Upper lobe of left lung (tissue), 6 donors: Measurements from ENCODE around the gene TCHH. TPM values are rescaled to one million over a fixed set of nuclear protein-coding genes. Genes with fewer than 3 reads are reported as not detected.

Experiments used
- ATAC-seq, 2 donors: fragments of 200-7000 bp; cut with Tn5 transposase; one replicate each; pipeline ENCODE4 v1.9.1; 2022; ENCODE audit warnings: mild to moderate bottlenecking in 2 of 2, moderate library complexity in 2 of 2; ENCODE audit not compliant: low FRiP score in 2 of 2
- DNase-seq, 2 donors: peaks; one replicate each; pipeline ENCODE4 v3.0.0-alpha.2; 2019 to 2020
- H3K27ac ChIP-seq, 4 donors: fragments of 200-600 bp; sonication (generic); one replicate each; pipeline ENCODE4 v1.5.1; 2016 to 2019
- H3K27me3 ChIP-seq, 4 donors: fragments of 200-600 bp; sonication (generic); one replicate each; pipeline ENCODE4 v1.5.1; 2017 to 2019
- H3K36me3 ChIP-seq, 4 donors: fragments of 200-600 bp; sonication (generic); one replicate each; pipeline ENCODE4 v1.5.1; 2016 to 2019
- H3K4me1 ChIP-seq, 4 donors: fragments of 200-600 bp; sonication (generic); one replicate each; pipeline ENCODE4 v1.5.1; 2018 to 2019
- H3K4me3 ChIP-seq, 4 donors: fragments of 200-600 bp; sonication (generic); one replicate each; pipeline ENCODE4 v1.5.1; 2017 to 2019; ENCODE audit warnings: mild to moderate bottlenecking in 2 of 4, moderate library complexity in 1 of 4
- H3K9me3 ChIP-seq, 4 donors: fragments of 200-600 bp; sonication (generic); one replicate each; pipeline ENCODE4 v1.5.1; 2018 to 2019
- EP300 ChIP-seq, 4 donors: sonication (generic); formaldehyde crosslinking; IDR thresholded peaks; one replicate each; pipeline ENCODE4 v1.5.1; 2017; ENCODE audit warnings: antibody characterized with exemption in 4 of 4, control low read depth in 2 of 4
- POLR2A ChIP-seq, 4 donors: fragments of 450-650 bp; IDR thresholded peaks; one replicate each; pipeline ENCODE4 v1.5.1; 2016 to 2017; ENCODE audit warnings: antibody characterized with exemption in 4 of 4, mild to moderate bottlenecking in 2 of 4
- POLR2AphosphoS5 ChIP-seq, 2 donors: sonication (generic); formaldehyde crosslinking; IDR thresholded peaks; one replicate each; pipeline ENCODE4 v1.5.1; 2017; ENCODE audit warnings: antibody characterized with exemption in 2 of 2
- WGBS, 2 donors: methylation state at CpG; one replicate each; pipeline ENCODE4 v1.1.5; 2017 to 2018; 5-methylcytosine and 5-hydroxymethylcytosine counted together
- total RNA-seq, 6 donors: library from RNA; depleted of rRNA in 4 of 6; stranded (reverse); fragments of >200 nt in 4 of 6; gene quantifications; one replicate each; pipeline versions ENCODE4 v1.1.0 to v1.2.1, GENCODE V29; 2016 to 2021
- TF ChIP-seq, protein P1 (sequence below), 6 experiments: fragments of 450-650 bp in 4 of 6; fragments of 200-600 bp in 2 of 6; sonication (generic) in 2 of 6; IDR thresholded peaks; one replicate each; pipeline ENCODE4 v1.5.1; 2016 to 2019; ENCODE audit warnings: antibody characterized with exemption in 6 of 6
- donor health status: DM: no; HTN: no; CAD: no; lungs with moderate emphysema.
- donor health status: DM: no; HTN: yes; CAD: no; lungs with severe emphysema.

The TCHH gene
- total RNA-seq, 6 donors from 2014 or later, result 0.15 to 1.0 (median 0.24) TPM; not detected in 2

DNA sequence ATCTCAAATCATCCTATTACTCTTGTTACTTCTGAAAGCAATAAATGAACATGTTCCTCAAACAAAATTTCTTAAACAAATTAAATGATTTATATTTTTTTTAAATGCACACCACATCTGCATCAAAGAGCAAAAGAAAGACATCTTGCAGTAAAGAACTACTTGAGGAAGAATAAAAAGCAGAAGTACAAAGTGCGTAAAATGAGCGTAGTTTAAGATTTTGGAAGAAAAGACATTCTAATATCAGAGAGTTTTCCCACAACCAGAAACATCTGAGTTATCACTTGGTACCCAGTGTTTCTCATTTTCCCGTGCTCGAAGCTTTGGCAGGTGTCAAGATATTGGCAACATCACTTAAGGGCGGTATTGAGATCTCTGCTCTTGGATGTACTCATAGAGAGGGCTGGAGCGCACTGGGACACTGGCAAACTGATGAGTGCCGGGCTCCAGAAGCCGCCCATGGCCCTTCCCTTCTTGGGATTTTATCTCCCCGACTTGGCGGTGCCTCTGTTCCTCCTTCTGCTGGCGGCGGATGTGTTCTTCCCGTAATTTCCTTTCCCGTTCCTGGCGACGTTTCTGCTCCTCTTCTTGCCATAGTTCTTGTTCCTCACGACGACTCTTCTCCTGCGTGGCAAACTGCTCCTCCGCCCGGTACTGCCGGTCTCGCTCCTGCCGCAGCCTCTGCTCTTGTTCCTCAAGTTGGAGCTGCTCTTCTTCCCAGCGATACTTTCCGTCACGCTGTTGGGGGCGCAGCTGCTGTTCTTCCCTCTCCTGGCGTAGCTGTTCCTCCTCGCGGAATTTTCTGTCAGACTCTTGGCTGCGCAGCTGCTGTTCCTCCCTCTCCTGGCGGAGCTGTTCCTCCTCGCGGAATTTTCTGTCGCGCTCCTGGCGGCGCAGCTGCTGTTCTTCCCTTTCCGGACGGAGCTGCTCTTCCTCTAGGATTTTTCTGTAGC is 7.9 kb downstream of the TCHH start:
- 26 to 28% methylated on average over 41 of the region's 41 CpGs for WGBS, 2 donors
- H3K27ac ChIP-seq, result no peak overlapping the region
- peak overlapping the region in 3 of 4 donors; percentile 16 to 51 (median 25) for H3K4me3 ChIP-seq
- no peaks in the 10 kb centered on the region for H3K36me3 ChIP-seq
- ATAC-seq, result peak in 1 of 2 donors; percentile 29
- DNase-seq, result peak in 1 of 2 donors; percentile 30
- peaks cover 30 to 46% (median 38%) of the 10 kb centered on the region in 4 donors for H3K4me1 ChIP-seq
- TF ChIP-seq, protein P1, sequence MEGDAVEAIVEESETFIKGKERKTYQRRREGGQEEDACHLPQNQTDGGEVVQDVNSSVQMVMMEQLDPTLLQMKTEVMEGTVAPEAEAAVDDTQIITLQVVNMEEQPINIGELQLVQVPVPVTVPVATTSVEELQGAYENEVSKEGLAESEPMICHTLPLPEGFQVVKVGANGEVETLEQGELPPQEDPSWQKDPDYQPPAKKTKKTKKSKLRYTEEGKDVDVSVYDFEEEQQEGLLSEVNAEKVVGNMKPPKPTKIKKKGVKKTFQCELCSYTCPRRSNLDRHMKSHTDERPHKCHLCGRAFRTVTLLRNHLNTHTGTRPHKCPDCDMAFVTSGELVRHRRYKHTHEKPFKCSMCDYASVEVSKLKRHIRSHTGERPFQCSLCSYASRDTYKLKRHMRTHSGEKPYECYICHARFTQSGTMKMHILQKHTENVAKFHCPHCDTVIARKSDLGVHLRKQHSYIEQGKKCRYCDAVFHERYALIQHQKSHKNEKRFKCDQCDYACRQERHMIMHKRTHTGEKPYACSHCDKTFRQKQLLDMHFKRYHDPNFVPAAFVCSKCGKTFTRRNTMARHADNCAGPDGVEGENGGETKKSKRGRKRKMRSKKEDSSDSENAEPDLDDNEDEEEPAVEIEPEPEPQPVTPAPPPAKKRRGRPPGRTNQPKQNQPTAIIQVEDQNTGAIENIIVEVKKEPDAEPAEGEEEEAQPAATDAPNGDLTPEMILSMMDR (IDR thresholded peaks at IDR 0.05), result no peak
- TF ChIP-seq EP300 (IDR thresholded peaks at IDR 0.05) (no peak), POLR2A (IDR thresholded peaks at IDR 0.05) (no peak), POLR2AphosphoS5 (IDR thresholded peaks at IDR 0.05) (no peak)
- H3K9me3 ChIP-seq, result peaks cover 3 to 18% (median 13%) of the 10 kb centered on the region in 4 donors
- peaks cover 0 to 49% (median 21%) of the 10 kb centered on the region in 4 donors for H3K27me3 ChIP-seq

DNA sequence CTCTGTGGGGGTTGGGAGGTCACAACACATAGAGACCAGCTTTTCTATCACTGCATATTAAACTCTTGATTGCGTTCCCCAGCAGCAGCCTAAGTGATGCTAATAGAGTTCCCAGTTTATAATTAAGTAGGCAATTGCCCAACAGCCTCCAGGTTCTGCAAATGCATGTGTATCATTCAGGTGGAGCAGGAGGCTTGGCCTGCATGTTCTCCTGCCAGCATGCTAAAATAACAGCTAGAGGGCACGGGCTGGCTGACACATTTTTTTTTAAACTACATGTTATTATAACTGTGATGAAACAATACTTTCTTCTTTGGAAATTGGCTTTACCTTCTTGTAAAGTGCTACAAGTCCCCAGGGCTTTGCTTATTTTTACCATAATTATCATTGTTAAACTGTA is 10.4 kb downstream of the TCHH start:
- H3K27me3 ChIP-seq, result peaks cover 0 to 26% (median 13%) of the 10 kb centered on the region in 4 donors
- no peak overlapping the region for H3K27ac ChIP-seq
- 48 to 57% methylated on average over 2 of the region's 2 CpGs for WGBS, 2 donors
- H3K4me3 ChIP-seq, result no peak overlapping the region
- TF ChIP-seq POLR2AphosphoS5 (IDR thresholded peaks at IDR 0.05), result no peak
- H3K4me1 ChIP-seq, result peaks cover 6 to 21% (median 14%) of the 10 kb centered on the region in 4 donors
- peaks cover 3 to 18% (median 13%) of the 10 kb centered on the region in 4 donors for H3K9me3 ChIP-seq
- H3K36me3 ChIP-seq, result no peaks in the 10 kb centered on the region
- ATAC-seq, result no peak
- no peak for DNase-seq

DNA sequence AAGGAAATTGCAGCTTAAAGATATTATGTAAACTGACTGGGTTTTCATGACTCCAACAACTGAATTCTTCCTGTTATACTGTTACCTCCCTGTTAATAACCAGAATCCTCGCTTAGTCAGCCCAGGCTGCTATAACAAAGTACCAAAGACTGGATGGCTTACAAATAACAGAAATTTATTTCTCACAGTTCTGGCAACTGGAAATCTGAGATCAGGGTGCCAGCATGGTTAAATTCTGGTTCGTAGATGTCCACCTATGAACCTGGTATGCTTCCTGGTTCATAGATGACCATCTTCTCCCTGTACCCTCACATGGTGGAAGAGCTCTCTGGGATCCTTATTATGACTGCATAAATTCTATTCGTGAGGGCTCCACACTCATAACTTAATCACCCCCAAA is 18.3 kb downstream of the TCHH start:
- Histone ChIP-seq H3K4me1 (no peaks in the 10 kb centered on the region), H3K36me3 (no peaks in the 10 kb centered on the region), H3K4me3 (no peak overlapping the region), H3K27me3 (no peaks in the 10 kb centered on the region), H3K27ac (no peak overlapping the region), H3K9me3 (peaks cover 0 to 9% (median 2%) of the 10 kb centered on the region in 4 donors)
- WGBS, 2 donors, result 63 to 66% methylated on average over 3 of the region's 3 CpGs
- no peak for ATAC-seq
- TF ChIP-seq, protein P1 (IDR thresholded peaks at IDR 0.05), result no peak
- TF ChIP-seq POLR2AphosphoS5 (IDR thresholded peaks at IDR 0.05) (no peak), POLR2A (IDR thresholded peaks at IDR 0.05) (no peak), EP300 (IDR thresholded peaks at IDR 0.05) (no peak)
- DNase-seq, result no peak

DNA sequence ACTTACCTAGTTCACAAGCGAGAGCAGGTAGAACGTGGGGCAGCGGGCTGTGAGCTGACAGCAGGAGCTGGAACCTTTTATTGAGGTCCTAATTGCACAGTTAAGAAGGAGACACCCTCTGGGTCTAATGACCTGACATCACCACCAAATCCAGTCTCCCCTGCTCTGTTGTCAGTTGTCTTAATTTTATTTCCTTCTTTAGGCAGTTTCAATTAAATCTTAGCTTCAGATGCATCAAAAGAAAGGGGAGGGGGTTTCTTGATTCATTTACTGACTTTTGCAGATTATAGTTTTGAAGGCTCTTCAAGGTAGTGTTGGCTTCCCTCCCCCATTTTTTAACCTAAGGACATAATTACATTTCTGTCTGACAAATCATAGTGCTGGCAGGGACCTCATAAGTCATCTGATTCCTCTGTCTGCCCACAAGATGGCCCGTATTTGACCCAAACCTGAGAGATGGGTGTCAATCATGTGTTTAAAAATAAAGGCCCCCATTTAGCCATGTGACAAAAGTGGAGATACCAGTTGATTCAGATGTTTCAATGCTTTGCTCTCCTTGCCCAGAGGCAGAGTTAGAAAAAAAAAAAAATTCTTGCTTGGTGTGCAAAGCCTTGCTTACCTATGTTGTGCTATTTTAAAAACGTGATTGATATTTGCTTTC is 26.1 kb downstream of the TCHH start, which contains the start of gene TCHHL1:
TSS of gene TCHHL1 (minus strand) at position 51 of the 661 bp plus-strand sequence. CDS start 921 bp downstream, outside the sequence.
- WGBS, 2 donors, result 79 to 84% methylated on average over 5 of the region's 5 CpGs
- H3K4me1 ChIP-seq, result no peaks in the 10 kb centered on the region
- no peak within 1 kb of the TSS for H3K27ac ChIP-seq
- H3K4me3 ChIP-seq, result no peak within 1 kb of the TSS
- DNase-seq (no peak), ATAC-seq (no peak)
- peaks cover 0 to 9% (median 2%) of the 10 kb centered on the region in 4 donors for H3K9me3 ChIP-seq
- H3K27me3 ChIP-seq, result no peaks in the 10 kb centered on the region
- no peaks in the 10 kb centered on the region for H3K36me3 ChIP-seq
- TF ChIP-seq EP300 (IDR thresholded peaks at IDR 0.05), result no peak
- no peak for TF ChIP-seq POLR2AphosphoS5 (IDR thresholded peaks at IDR 0.05)
- no peak for TF ChIP-seq POLR2A (IDR thresholded peaks at IDR 0.05)
- TF ChIP-seq, protein P1 (IDR thresholded peaks at IDR 0.05), result no peak

DNA sequence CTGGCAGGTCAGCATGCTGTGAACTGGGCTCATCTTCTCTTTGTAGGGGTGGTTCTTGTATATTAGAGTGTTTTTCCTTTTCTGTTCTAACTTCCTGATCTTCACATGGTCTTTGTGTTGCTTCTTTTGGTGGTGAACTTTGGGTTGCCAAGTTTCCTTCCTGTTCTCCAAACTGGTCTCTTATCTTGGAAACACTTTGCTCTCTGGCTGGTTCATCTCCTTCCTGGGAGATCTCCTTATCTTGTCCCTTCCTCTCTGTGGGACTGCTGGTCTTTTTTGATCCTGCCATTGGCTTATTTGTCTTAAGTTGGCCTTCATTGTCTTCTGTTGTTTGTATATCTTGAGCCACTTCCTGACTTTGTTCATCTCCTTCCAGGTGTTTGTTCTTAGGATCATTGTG is 28.5 kb downstream of the TCHH start:
- no peak for TF ChIP-seq POLR2AphosphoS5 (IDR thresholded peaks at IDR 0.05)
- TF ChIP-seq POLR2A (IDR thresholded peaks at IDR 0.05), result no peak
- no peak for TF ChIP-seq EP300 (IDR thresholded peaks at IDR 0.05)
- TF ChIP-seq, protein P1 (IDR thresholded peaks at IDR 0.05), result no peak
- ATAC-seq (no peak), DNase-seq (no peak)
- Histone ChIP-seq H3K9me3 (no peaks in the 10 kb centered on the region), H3K4me3 (no peak overlapping the region), H3K27ac (no peak overlapping the region), H3K4me1 (no peaks in the 10 kb centered on the region), H3K27me3 (no peaks in the 10 kb centered on the region), H3K36me3 (no peaks in the 10 kb centered on the region)
